SU-DHL-6 (cell line): Measurements from ENCODE around the gene HDAC7.

Experiments
- CTCF ChIP-seq: fragments of 200-600 bp; sonication (generic); IDR thresholded peaks from one replicate; pipeline ENCODE4 v1.5.1; 2017; ENCODE audit warnings: antibody characterized with exemption, mild to moderate bottlenecking, low read length, moderate library complexity; ENCODE audit not compliant: insufficient read depth, poor library complexity, severe bottlenecking
- EZH2phosphoT487 ChIP-seq: fragments of 200-600 bp; sonication (generic), shearing (Covaris generic); conservative IDR thresholded peaks from 2 replicates; pipeline ENCODE4 v1.6.1; 2018; ENCODE audit warnings: mild to moderate bottlenecking, antibody characterized with exemption, low read length, moderate library complexity, mixed read lengths

GRCh38 chr12:47819896-47820630, at the start of gene HDAC7:
- TF ChIP-seq CTCF, result no peak
- no peak for TF ChIP-seq EZH2phosphoT487
